K562 (cell line): ENCODE data around the gene TMED7. TPM values are rescaled to one million over a fixed set of nuclear protein-coding genes. Genes with fewer than 3 reads are reported as not detected.

Source experiments
- ATAC-seq: fragments of 200-7000 bp; cut with Tn5 transposase; 3 replicates; pipeline ENCODE4 v1.9.1; 2020; ENCODE audit warnings: moderate library complexity
- BruUV-seq: library from RNA; stranded (reverse); fragments of 400-500 nt; replicated peaks from 2 replicates; lab custom pipeline; 2021; lab: Mats Ljungman, UMichigan
- CTCF ChIA-PET: fragments of 300-600 bp; formaldehyde crosslinking; extraction: SDS; loops from one replicate; lab custom pipeline; 2021; ENCODE audit warnings: low intra/inter-chr PET ratio; lab: Yijun Ruan, JAX
- POLR2A ChIA-PET: fragments of 300-600, 350-650 bp; sonication (Branson Sonifier 250); formaldehyde crosslinking; extraction: SDS; loops from one replicate; lab custom pipeline; 2021; ENCODE audit warnings: antibody characterized with exemption, inconsistent platforms; lab: Yijun Ruan, JAX
- DNase-seq, 4 experiments: peaks; one replicate each; pipeline versions ENCODE4 v3.0.0 to v3.0.0-alpha.2; 2011 to 2018; ENCODE audit warnings: low spot score in 3 of 4, mixed read lengths in 3 of 4; ENCODE audit errors: extremely low read depth in 1 of 4
- FAIRE-seq: peaks from 2 replicates; lab custom pipeline; 2011; peaks lifted over from hg19 to GRCh38; lab: Jason Lieb, UNC
- H2AFZ ChIP-seq: 2 replicates; pipeline ENCODE4 v1.6.0; 2011; ENCODE audit warnings: low read depth, low read length, control low read depth, inconsistent platforms
- H3K27ac ChIP-seq: fragments of 200-600 bp; 3 replicates; pipeline ENCODE4 v1.8.0; 2011; ENCODE audit warnings: low read depth, mild to moderate bottlenecking, control low read depth, inconsistent platforms, low read length, moderate library complexity, mixed read lengths; ENCODE audit errors: extremely low read depth
- H3K27me3 ChIP-seq, 2 experiments: fragments of 300-600 bp in 1 of 2; 2 replicates in 1 of 2; 3 replicates in 1 of 2; pipeline versions ENCODE4 v1.6.0 to v1.8.0; 2011; ENCODE audit warnings: inconsistent platforms in 2 of 2, low read length in 2 of 2, mild to moderate bottlenecking in 1 of 2, mixed read lengths in 1 of 2, moderate library complexity in 1 of 2; ENCODE audit not compliant: control insufficient read depth in 2 of 2, insufficient read depth in 2 of 2
- H3K36me3 ChIP-seq: fragments of 300-600 bp; 3 replicates; pipeline ENCODE4 v1.8.0; 2011; ENCODE audit warnings: mild to moderate bottlenecking, low read length, inconsistent platforms; ENCODE audit not compliant: control insufficient read depth, insufficient read depth
- H3K4me1 ChIP-seq, 2 experiments: fragments of 200-600 bp in 1 of 2; replicated peaks in 1 of 2; 2 replicates in 1 of 2; 3 replicates in 1 of 2; pipeline versions ENCODE4 v1.5.1 to v1.8.0; 2011; ENCODE audit warnings: inconsistent platforms in 2 of 2, low read length in 2 of 2, mild to moderate bottlenecking in 1 of 2, mixed read lengths in 1 of 2, moderate library complexity in 1 of 2; ENCODE audit not compliant: control insufficient read depth in 2 of 2, insufficient read depth in 2 of 2
- H3K4me2 ChIP-seq: 2 replicates; pipeline ENCODE4 v1.6.1; 2011; ENCODE audit warnings: low read length, control low read depth, inconsistent platforms, mixed read lengths; ENCODE audit not compliant: insufficient read depth
- H3K4me3 ChIP-seq: fragments of 200-600 bp; sonication (generic), shearing (Covaris generic); 2 replicates; pipeline ENCODE4 v1.5.1; 2016; ENCODE audit warnings: control low read depth, inconsistent platforms
- H3K79me2 ChIP-seq: fragments of 200-600 bp; 3 replicates; pipeline ENCODE4 v1.8.0; 2011; ENCODE audit warnings: low read length, inconsistent platforms; ENCODE audit not compliant: control insufficient read depth, insufficient read depth
- H3K9ac ChIP-seq, 2 experiments: 2 replicates each; pipeline versions ENCODE4 v1.6.0 to v1.6.1; 2011; ENCODE audit warnings: low read depth in 2 of 2, low read length in 2 of 2, control low read depth in 1 of 2, inconsistent platforms in 1 of 2, mild to moderate bottlenecking in 1 of 2, mixed read lengths in 1 of 2; ENCODE audit not compliant: insufficient read depth in 1 of 2
- H3K9me1 ChIP-seq: one replicate; pipeline ENCODE4 v1.6.0; 2011; ENCODE audit warnings: inconsistent platforms, mild to moderate bottlenecking, low read length, moderate library complexity; ENCODE audit not compliant: control insufficient read depth, insufficient read depth
- H3K9me3 ChIP-seq: replicated peaks from 2 replicates; pipeline ENCODE4 v1.5.1; 2011; ENCODE audit warnings: low read depth, low read length, inconsistent platforms; ENCODE audit not compliant: control insufficient read depth, insufficient read depth
- H4K20me1 ChIP-seq: replicated peaks from 2 replicates; pipeline ENCODE4 v1.6.1; 2011; ENCODE audit warnings: low read length, inconsistent platforms, mixed read lengths; ENCODE audit not compliant: control insufficient read depth, insufficient read depth
- CEBPB ChIP-seq: fragments of 450-650 bp; IDR thresholded peaks from 2 replicates; pipeline ENCODE4 v1.6.1; 2016; ENCODE audit warnings: missing genetic modification characterization, missing compliant biosample characterization
- CEBPG ChIP-seq, 3 experiments: fragments of 200-800 bp in 1 of 3; sonication (Bioruptor generic) in 1 of 3; sonication (generic) in 1 of 3; formaldehyde crosslinking in 1 of 3; IDR thresholded peaks in 2 of 3; conservative IDR thresholded peaks in 1 of 3; 2 replicates each; pipeline versions ENCODE4 v1.6.1 to v1.8.0; 2016 to 2022; ENCODE audit warnings: missing compliant biosample characterization in 2 of 3, missing genetic modification characterization in 2 of 3, mild to moderate bottlenecking in 1 of 3, missing genetic modification reagents in 1 of 3
- ZNF184 ChIP-seq: sonication (generic); formaldehyde crosslinking; IDR thresholded peaks from 2 replicates; pipeline ENCODE4 v1.5.0; 2020; ENCODE audit warnings: missing genetic modification reagents
- WGBS: fragments of 100-300 bp; shearing (Covaris generic); methylation state at CpG from one replicate; pipeline ENCODE4 v1.1.6; 2016; ENCODE audit warnings: low coverage, mixed read lengths; ENCODE audit not compliant: insufficient coverage; ENCODE audit errors: missing lambda C conversion rate; 5-methylcytosine and 5-hydroxymethylcytosine counted together
- in situ Hi-C: fragments of 300-500 bp; cut with MboI; formaldehyde crosslinking; loops from 4 replicates; pipeline ENCODE4 v1.15.0; 2018; ENCODE audit warnings: inconsistent platforms, mixed read lengths
- intact Hi-C: fragments of 100-400 bp; cut with micrococcal nuclease; formaldehyde crosslinking; loops from 2 replicates; pipeline ENCODE4 v1.14.2; 2022
- polyA plus RNA-seq, 8 experiments: library from polyadenylated mRNA; depleted of rRNA in 4 of 8; stranded (reverse) in 5 of 8; unstranded in 3 of 8; fragments of >200 nt; fragmentation: Nextera tagmentation in 2 of 8; fragmentation: Illumina TruSeq in 1 of 8; extraction: Ambion mirVana in 2 of 8; extraction: Trizol in 1 of 8; gene quantifications; 2 replicates each; pipeline versions ENCODE4 v1.2.1 to v1.2.3, GENCODE V29; 2011 to 2014; ENCODE audit warnings: inconsistent platforms in 1 of 8, missing spikeins in 1 of 8
- total RNA-seq, 7 experiments: library from RNA; depleted of rRNA in 6 of 7; stranded (reverse); fragments of >200 nt in 6 of 7; fragmentation: Illumina TruSeq in 2 of 7; extraction: Trizol in 2 of 7; gene quantifications; 2 replicates each; pipeline versions ENCODE4 v1.2.1 to v1.2.3, GENCODE V29; 2011 to 2021; ENCODE audit warnings: low replicate concordance in 1 of 7

The TMED7 gene
- total and polyA plus RNA-seq, 9 of the 15 experiments (the other 6 are each of a cell fraction or from before 2014, with no cell fraction given), result 15.9 to 93.4 (median 41.7) TPM

DNA sequence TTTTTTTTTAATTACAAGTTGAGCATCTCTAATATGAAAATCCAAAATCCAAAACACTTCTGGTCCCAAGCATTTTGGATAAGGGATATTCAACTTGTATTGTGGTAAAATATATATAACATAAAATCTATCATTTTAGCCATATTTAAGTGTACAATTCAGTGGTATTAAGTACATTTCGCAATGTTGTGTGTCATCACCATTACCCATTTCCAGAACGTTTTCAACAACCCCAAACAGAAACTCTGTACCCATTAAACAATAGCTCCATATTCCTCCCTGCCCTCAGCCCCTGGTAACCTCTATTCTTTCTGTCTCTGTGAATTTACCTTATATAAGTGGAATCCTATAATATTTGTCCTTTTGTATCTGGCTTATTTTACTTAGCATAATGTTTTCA, 48.5 kb downstream of the TMED7 start:
- WGBS, result 33% methylated on average over 2 of the region's 2 CpGs
- CTCF ChIA-PET, result interaction anchor here (0.6 to 1.7 kb wide), 2 partner anchors 268 to 344 kb away, joined by 6 to 7 read pairs; no protein-coding TSS in a partner anchor
- POLR2A ChIA-PET, result no interaction called here
- TF ChIP-seq CEBPB (tag), result peak; percentile 52
- no peak for TF ChIP-seq ZNF184 (CRISPR knock-in tag)
- no peak for TF ChIP-seq CEBPG (CRISPR knock-in tag; IDR thresholded peaks at IDR 0.05)
- TF ChIP-seq CEBPG (tag; conservative IDR thresholded peaks at IDR 0.05 in 1 of 2, IDR thresholded peaks at IDR 0.05 in 1 of 2), result peak in 1 of 2 experiments; percentile 23; a peak in 1 of 4 replicates
- ATAC-seq, result no peak
- H3K9me1 ChIP-seq, result no peaks in the 10 kb centered on the region
- H3K79me2 ChIP-seq, result no peaks in the 10 kb centered on the region
- H3K4me3 ChIP-seq, result no peak overlapping the region
- no peaks in the 10 kb centered on the region for H3K27me3 ChIP-seq
- no TSS peak for BruUV-seq
- no peaks in the 10 kb centered on the region for H4K20me1 ChIP-seq
- DNase-seq, result no peak
- intact Hi-C loops (loop anchor here (10.0 kb wide), 1 partner anchor 193 kb away; no protein-coding TSS in a partner anchor), in situ Hi-C loops (loop anchor here (5.0 to 25.0 kb wide), 2 partner anchors 270 to 1890 kb away; no protein-coding TSS in a partner anchor)
- no peaks in the 10 kb centered on the region for H3K4me1 ChIP-seq
- H3K36me3 ChIP-seq, result no peaks in the 10 kb centered on the region
- H3K9me3 ChIP-seq, result no peaks in the 10 kb centered on the region
- H3K27ac ChIP-seq, result no peak overlapping the region
- no peak overlapping the region for H2AFZ ChIP-seq
- no peak for FAIRE-seq
- H3K4me2 ChIP-seq, result no peak overlapping the region
- no peak overlapping the region for H3K9ac ChIP-seq
